HG02981 (cell line): ENCODE measurements around the gene CDK17.

Source experiments
- ATAC-seq: cut with Tn5 transposase; IDR thresholded peaks from one replicate; pipeline ENCODE4 v1.9.1; 2021; ENCODE audit warnings: mild to moderate bottlenecking, moderate library complexity; ENCODE audit not compliant: unreplicated experiment

Gene CDK17

DNA sequence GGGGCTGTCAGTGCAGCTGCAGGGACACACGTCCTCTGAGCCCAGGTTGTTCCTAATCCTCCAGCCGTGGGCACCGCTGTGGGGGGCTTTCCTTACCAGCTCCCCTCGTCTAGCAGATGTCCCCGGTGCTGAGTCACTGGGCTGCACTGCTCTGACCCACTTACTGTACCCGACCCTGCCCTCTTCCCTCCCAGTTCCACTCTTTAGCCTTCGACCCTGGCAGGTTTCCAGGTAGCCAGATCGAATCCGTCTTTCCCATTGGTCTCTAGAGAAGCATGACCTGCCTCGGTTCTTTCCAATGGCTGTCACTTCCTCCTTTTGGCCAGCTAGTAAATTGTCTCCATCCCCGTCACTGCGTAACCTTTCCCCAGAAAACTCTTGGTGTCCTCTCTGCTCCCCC, 157.6 kb downstream of the CDK17 start:
- no peak for ATAC-seq

DNA sequence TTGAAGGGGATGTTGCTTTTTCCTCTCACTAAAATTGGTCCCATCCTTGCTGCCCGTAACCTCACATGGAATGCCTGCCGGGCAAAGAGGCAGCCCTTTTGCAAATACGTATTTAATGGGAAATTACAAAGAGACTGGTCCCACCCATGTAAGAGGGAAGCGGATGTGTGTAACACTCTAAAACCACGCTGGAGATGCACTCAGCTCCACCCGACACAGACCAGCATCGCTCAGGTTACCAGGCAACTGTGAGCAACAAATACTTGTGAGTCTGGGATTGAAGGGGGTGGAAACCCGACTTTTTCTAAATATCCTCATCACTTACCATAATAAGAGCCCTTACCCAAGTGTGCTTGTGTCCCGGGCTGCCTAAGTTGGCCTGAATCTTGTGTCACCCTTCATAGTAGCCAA, 158.4 kb downstream of the CDK17 start:
- no peak for ATAC-seq

DNA sequence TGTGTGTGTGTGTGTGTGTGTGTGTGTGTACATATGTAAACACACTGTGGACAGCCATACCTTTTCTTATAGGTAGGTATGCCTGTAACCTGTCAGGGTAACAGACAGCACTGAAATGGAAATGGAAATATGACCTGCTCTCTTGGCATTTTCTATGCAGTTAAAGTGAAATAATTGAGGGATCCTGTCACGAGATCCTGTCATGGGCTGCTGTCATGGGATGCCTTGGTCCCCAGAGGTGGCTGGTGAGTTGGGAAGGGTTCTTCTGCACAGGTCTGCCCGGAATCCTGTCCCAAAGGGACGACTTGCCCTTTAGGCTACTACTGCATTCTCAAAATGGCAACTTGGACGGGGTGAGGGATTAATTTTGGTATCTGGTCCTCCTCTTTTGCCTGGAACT, 158.8 kb downstream of the CDK17 start:
- ATAC-seq = no peak

DNA sequence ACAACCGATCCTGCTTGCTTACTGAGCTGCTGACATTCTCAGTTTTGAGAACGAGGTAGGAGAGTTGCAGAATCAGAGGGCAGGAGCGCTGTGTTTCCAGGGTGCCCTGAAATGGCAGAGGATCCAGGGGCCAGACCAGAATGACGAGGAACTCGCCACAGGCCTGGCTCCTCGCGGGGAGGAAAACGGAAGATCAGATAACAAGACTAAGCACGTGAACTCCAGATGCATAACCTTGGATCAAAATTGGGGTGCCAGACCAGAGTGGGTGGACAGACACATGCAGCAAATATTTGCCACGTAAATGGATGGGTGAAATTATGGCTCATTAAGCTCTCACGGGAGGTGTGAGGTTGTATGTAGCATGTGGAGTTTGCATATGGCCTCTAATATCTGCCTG, 159.6 kb downstream of the CDK17 start:
- no peak for ATAC-seq

DNA sequence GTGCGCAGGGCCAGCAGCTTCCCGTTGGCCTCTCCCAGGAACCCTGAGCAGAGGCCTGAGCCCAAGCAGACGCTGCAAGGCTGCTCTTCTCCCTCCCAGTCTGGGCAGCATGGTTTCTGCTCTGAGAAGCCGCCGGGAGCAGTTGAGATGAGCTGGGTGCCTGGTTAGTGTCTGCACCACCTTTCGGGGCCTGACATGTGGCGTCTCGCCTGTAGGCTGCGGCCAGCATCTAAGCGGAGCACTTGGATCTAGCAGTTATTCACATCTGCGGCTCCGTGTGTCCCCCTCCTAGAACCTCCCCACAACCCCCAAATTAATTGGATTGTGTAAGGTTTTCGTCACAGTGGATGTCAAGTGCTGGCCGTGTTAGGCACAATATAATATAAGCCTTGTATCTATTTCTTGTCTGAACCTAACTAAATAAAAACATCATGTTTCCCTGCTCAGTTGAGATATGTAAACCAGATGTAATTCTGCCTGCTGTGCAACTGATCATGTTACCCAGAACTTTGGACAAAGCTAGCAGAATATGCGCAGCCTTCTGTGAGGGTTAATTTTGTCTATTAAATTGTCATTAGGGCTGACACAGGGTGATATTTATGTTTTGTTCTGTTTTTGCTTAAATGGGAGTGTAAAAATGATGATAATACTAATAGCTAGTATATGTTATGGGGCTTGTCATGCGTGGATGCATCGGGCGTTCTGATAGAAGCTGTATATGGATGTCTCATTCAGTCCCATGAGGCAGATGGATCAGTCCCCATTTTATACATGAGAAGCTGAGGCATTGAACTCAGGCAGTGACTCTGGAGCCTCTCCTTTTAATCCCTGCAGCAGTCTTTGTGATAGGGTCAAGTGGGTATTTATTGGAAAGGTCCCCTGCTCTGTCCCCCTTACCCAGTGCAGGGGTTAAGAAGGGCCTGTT, 160.3 kb downstream of the CDK17 start:
- no peak for ATAC-seq

DNA sequence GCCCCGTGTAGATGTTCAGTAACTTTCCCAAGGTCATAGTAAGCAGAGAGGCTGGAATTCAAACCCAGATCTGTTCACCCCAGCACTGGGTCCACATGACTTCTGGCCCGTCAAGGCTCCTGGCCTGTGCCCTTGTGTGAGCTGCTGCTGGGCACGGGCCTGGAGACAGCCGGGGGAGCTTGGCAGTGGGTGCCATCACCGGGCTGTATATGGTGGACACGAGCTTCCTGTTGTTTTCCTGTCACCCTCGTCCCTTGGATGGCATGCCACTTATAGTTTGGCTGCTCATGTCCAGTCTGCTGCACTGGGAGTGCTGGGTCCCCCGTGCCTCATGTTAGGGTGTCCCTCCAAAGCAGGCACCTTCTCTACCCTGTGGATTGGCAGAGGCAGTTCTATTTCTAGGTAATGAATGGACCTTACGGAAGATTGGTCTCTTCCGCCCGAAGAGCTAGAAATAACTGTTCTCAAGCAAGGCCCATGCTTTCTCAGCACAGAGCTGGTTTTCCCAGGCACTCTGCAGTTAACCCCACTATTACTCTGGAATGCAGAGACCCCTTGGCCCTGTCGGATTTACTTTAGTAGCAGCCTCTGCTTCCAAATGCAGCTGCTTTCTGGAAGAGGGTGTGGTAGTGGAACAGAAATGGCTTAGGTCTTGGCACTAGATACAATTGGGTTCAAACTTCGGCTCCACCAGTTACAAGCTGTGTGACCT, 161.7 kb downstream of the CDK17 start:
- no peak for ATAC-seq

DNA sequence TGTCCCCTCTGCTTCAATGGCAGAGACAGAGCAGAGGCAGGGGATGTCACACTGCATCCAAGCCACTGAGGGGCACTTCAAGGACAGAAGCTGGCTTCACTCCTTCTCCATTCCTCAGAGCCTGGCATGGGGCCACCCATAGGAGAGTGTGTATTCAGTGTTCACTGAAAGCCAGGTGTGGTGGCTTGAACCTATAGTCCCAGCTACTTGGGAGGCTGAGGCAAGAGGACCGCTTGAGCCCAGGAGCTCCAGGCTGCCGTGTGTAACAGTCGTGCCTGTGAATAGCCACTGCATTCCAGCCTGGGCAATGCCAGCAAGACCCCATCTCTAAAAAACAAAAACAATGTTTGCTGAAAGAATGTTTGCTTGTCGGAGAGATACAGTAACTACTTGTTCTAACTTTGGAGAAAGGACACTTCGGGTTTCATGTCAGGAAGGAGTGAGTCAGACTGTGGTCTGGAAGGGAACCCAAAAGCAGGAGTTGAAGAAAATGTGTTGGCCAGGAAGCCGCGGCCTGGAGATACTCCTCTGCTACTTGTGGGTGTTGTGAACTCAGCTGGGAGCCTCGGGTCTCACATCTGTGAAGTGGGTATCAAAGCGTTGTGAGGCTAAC, 162.7 kb downstream of the CDK17 start:
- ATAC-seq = no peak

DNA sequence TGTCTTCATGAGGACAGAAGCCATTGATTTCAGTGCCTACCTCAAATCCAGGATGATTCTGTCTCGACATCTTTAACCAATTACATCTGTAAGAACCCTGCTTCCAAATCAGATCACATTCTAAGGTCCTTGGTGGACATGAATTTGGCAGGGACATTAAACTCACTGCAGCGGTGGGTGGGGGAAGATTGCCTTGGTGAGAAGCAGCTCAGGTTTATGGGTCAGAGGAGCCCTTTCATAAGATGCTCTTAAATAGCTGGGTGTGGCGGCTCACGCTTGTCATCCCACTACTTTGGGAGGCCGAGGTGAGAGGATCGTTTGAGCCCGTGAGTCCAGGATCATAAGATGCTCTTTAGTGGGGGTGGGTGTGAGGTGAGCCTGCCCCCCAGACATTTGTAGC, 163.2 kb downstream of the CDK17 start:
- ATAC-seq = no peak

DNA sequence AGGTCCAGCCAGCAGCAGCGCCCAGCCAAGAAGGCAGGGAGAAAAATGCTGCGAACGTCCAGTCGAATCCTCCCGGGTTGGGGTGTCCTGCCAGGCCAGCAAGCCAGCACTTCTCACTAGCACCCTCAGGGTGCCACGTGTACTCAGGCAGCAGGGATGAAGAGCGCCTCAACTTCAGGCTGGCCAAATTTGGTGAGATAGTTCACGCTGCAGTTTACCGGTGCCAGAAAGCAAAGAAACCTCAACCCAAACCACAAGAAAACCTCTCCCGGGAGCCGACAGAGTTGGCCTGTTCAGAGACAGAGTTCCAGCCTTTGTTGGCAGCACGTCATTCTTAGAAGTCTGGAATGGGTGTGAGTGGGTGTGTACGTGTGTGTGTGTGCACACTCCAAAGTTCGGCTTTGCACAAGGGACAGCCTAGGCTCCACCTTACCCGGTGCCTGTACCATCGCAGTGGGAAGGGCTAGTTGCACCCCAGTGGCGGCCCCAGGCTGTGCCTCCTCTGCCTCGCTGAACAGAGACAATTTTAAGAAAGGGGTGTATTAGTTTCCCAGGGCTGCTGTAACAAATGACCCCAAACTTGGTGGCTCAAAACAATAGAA, 163.9 kb downstream of the CDK17 start:
- ATAC-seq = no peak

DNA sequence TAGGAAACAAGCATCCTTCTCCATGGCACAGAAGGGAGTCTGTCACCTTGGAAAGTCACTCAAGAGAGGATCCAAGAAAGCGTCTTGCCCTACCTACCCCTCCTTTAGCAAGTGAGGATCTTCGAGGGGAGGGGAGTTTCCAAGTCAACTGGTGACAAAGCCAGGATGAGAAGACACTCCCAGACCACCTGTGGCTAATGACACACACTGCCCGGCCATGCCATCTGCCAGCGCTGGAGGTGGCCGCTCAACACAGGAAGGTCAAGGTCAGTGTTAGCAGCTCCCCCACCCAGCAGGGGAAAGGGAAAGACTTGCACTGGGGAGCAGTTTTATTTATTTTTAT, 164.8 kb downstream of the CDK17 start:
- ATAC-seq = no peak

DNA sequence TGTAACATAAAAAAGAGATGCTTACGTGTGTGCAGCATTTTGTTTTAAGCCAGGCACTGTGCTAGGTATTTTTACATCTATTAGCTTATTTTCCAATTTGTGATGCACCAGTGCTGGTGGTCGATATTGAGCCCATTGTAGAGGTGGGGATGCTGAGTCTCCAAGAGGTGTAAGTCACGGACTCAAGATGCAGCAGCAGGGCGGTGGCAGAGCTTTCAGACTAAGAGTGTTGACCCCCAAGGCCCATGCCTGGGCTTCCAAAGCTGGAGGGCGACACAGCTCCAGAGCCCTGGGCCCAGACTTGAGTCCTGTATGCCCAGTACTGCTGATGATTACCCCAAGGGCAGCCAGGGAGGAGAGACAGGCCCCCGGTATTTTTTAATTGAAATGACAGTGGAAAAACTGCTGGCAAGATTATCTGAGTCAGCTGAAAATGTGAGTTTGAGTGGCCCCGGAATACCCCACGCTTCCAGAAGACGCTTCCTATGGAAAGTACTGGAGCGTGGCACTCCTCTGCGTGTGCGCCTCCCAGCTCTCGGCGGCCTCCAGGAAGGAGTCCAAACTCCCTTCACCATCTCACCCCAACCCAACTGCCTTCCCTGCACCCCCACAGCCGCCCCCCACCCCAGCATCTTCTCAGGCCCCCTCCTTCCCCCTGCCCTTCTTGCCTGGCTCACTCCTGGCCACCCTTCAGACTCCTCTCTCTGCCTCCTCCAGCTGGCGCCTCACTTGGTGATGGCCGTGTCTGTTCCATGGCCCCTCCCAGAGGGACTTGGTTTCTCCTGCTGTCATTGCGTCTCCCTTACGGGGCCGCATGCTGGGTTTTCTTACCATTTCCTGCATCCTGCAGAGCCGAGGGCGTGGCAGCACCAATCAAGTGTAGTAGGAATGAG, 165.4 kb downstream of the CDK17 start:
- no peak for ATAC-seq

DNA sequence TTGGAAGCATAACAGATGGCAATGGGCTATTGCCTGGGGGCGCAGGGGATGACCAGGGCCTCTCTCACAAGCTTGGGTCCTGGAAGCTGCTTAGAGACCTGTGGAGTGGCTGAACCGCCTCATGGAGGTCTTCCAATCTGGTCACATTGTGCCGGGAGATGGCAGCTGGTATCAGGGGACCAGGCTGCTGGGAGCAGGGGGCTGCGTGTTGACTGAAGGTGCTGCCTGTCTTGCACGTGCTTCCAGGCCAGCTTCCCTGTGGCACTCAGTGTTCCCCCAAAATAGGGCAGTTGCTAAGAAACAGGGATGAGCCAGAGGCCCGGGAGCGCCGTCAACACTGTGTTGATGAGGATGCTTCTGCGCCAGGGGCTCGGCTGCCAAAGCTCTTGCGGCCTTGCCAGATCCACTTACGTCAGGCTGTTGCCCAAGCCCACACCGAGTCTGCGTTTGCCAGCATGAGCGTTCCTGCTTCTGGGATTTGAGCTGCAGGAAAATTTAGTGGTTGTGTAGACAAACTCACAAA, 166.2 kb downstream of the CDK17 start:
- ATAC-seq = no peak

DNA sequence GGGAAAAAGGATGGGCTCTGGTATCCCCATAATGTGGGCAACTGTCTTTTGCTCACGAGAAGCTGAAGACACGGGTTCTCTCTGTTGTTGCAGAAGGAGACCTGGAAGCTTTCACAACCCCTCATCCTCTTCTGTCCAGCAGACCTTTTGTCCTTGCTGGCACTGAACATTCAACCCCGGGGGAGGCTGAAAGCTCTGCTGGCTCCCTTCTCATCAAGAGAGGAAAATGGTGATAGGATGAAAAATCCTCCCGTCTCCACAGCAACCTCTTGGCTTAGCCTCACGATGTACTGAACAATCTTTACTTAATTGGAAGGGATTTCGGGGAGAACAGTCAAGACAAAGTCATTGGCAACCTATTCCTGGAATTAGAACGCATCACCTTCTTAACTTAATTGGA, 167.1 kb downstream of the CDK17 start:
- ATAC-seq = no peak

DNA sequence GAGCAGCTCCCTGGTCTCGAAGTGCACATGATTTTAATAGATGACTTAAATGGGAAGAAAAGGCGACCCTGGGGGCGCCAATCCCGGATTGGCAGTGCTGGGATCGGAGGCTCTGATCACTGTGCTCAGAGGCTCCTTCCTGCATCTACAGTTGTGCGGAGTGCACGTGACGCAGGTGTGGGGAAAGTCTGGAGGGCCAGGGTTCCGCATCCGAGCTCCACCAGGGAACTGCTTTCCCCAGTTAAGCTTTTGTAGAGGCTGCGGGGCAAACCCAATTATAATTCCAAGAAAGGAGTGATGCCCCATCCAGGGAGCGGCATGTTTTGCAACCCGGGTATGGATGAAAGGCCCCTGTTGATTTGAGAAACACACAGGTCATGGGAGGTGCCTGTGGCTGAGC, 169.6 kb downstream of the CDK17 start:
- ATAC-seq = no peak

DNA sequence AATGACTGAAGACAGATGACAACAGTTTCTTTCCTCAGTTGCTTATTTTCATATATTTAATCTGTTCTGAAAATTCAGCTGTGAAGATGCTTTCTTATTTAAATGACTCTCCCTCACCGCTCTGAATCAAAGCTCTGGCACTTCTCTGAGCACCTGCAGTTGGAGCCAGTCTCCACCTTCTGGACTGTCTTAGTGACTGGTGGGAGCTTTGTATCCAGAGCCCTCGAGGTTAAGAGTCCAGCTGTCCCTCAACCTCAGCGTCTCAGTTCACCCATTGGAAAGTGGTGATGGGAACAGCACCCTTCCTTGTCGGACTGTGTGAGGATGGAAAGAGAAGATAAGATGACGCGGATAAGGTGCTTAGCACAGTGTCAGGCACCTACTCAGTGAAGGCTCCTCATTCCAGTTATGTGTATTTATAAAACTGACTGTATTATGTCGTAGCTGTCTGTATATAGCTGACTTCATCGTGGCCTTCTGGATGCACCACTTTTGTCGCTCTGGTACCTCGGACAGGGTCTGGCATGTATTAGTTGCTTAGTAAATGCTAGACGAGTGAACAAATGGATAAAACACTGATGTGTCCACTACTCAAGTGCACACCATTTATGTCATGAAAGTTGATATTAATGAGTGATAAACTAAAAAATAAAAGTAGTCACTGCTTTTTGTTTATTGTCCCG, 171.5 kb downstream of the CDK17 start:
- no peak for ATAC-seq
